IPS DF 6.9 (cell line): ENCODE data around the gene ANKRD34C.

Experiments used
- DNase-seq: peaks from one replicate; pipeline ENCODE4 v3.0.0-alpha.2; 2013; ENCODE audit warnings: low read depth, low spot score
- H3K27ac ChIP-seq: one replicate; pipeline ENCODE4 v1.5.1; 2013; ENCODE audit warnings: low read length, control low read depth
- H3K27me3 ChIP-seq: 2 replicates; pipeline ENCODE4 v1.6.1; 2013; ENCODE audit warnings: mild to moderate bottlenecking, low read length; ENCODE audit not compliant: control insufficient read depth, insufficient read depth
- H3K36me3 ChIP-seq: 2 replicates; pipeline ENCODE4 v1.6.1; 2013; ENCODE audit warnings: low read length; ENCODE audit not compliant: control insufficient read depth, insufficient read depth
- H3K4me1 ChIP-seq: 2 replicates; pipeline ENCODE4 v1.6.1; 2013; ENCODE audit warnings: low read length; ENCODE audit not compliant: control insufficient read depth, insufficient read depth
- H3K4me3 ChIP-seq: 2 replicates; pipeline ENCODE4 v1.5.1; 2013; ENCODE audit warnings: mild to moderate bottlenecking, low read length
- H3K9me3 ChIP-seq: 2 replicates; pipeline ENCODE4 v1.6.1; 2013; ENCODE audit warnings: low read length, inconsistent platforms; ENCODE audit not compliant: control insufficient read depth, insufficient read depth
- WGBS: extraction: QIAGEN DNeasy Blood & Tissue Kit; methylation state at CpG from one replicate; pipeline ENCODE4 v1.1.7; 2013; ENCODE audit warnings: mixed read lengths, missing lambda C conversion rate; ENCODE audit not compliant: insufficient read length, insufficient coverage; 5-methylcytosine and 5-hydroxymethylcytosine counted together

Gene ANKRD34C

GRCh38 chr15:79329171-79329611 is 46.7 kb downstream of the ANKRD34C start:
- WGBS: no CpG with 5 or more reads among the region's 2 CpGs
- Histone ChIP-seq H3K27me3 (no peaks in the 10 kb centered on the region), H3K4me3 (no peak overlapping the region), H3K27ac (no peak overlapping the region), H3K4me1 (no peaks in the 10 kb centered on the region), H3K9me3 (no peaks in the 10 kb centered on the region), H3K36me3 (no peaks in the 10 kb centered on the region)
- no peak for DNase-seq
